HG02678 (cell line): Measurements from ENCODE around the gene HERPUD1.
A peak's percentile ranks its signal among the peaks of the same experiment; 100 is the strongest.
"Not testable (repeated sequence)": the region's sequence is repeated elsewhere in the genome, so short reads cannot be mapped to it uniquely, and the experiment has no call there.

Experiments used
- ATAC-seq: cut with Tn5 transposase; IDR thresholded peaks from one replicate; pipeline ENCODE4 v1.9.1; 2021; ENCODE audit warnings: mild to moderate bottlenecking, moderate library complexity; ENCODE audit not compliant: unreplicated experiment

The HERPUD1 gene

GRCh38 chr16:56977823-56978430 is 46.0 kb downstream of the HERPUD1 start:
- no peak for ATAC-seq

- no peak for ATAC-seq
Observed at GRCh38 chr16:56980201-56980535, 48.2 kb downstream of the HERPUD1 start.

DNA sequence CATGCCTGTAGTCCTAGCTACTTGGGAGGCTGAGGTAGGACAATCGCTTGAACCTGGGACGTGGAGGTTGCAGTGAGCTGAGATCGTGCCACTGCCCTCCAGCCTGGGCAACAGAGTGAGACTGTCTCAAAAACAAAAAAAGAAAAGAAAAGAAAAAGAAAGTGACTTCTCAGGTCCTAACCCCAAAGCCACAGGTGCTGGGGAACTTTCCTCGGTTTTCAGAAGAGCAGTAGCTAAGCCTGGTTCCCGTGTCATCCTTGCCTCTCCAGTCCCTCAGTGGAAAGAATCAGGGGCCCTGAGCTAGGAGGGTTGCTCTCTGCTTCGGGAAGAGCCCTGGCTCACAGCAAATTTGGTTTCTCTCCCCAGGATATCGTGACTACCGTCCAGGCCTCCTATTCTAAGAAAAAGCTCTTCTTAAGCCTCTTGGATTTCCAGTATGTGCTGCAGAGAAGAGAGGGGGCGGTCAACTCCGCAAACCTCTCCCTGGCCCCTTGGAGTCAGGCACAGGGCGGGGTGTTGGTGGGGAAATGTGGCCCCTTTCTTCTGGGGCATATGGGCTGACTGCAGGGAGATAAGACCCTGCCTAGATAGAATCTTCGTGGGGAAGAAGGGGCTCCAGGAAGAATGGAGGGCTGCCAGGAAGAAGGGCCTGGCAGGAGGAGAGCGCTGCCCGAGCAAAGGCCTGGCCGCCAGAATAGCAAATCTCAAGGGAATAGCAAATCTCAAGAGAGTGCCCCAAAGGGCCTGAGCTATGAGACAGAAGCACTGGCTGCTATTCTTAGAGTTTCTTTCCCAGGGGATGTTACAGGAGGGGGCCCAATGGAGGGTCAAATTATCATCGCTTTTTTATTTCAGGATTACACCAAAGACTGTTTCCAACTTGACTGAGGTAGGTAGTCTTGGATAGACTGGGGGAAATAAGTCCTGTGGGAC is 49.1 kb downstream of the HERPUD1 start:
- ATAC-seq, result peak; percentile 45

GRCh38 chr16:56981729-56982271 is 49.9 kb downstream of the HERPUD1 start:
- ATAC-seq, result no peak

DNA sequence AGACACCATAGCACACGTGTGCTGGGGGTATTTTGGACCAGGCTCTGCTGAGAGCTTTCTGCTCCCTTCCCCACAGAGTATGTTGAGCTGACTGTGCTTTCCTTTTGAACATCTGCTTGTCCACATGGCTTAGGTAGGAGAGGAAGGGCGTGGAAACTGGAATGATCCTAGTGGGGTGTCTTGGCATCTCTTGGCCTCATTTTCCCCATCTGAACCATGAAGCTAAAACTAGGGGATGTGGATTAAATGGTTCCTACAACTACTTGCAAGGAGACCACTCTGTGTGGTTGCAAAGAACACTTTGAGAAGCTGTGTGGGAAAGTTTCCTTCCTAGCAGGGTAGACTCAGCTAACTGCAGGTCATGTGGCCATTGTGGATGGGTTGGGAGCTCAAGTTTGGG is 50.8 kb downstream of the HERPUD1 start:
- ATAC-seq, result no peak

DNA sequence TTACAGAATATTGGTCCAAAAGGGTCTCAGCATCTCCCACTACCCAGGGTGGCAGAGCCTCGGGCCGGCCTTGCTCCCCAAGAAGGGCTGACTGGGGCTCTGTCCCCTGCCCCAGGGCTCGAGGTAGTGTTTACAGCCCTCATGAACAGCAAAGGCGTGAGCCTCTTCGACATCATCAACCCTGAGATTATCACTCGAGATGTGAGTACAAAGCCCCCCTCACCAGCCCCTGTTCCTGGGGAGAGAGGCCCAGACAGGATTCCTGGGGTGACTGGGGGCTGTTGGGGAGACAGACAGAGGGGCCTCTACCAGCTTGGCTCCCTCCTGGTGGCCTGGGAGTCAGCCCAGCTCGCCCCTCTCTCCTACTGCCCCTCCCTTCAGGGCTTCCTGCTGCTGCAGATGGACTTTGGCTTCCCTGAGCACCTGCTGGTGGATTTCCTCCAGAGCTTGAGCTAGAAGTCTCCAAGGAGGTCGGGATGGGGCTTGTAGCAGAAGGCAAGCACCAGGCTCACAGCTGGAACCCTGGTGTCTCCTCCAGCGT is 51.3 kb downstream of the HERPUD1 start:
- ATAC-seq, result no peak

DNA sequence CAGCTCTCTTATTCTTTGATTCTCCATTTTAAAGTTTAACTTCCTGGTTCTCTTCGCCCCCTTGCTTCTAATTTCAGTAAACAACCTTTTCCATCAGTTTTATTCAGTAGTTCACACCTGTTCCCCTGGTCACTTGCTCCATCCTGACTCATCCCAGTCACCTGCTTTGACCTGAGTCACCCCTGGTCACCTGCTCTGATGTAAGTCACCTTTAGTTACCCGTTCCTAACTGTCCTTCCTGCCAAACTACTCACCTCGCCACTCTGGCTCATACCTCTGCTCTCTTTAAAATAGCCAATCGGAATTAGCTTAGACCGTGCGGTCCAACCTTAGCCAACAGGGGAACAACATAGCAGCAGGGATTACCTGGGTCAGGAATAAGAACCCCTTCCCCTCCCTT is 52.7 kb downstream of the HERPUD1 start:
- no peak for ATAC-seq

DNA sequence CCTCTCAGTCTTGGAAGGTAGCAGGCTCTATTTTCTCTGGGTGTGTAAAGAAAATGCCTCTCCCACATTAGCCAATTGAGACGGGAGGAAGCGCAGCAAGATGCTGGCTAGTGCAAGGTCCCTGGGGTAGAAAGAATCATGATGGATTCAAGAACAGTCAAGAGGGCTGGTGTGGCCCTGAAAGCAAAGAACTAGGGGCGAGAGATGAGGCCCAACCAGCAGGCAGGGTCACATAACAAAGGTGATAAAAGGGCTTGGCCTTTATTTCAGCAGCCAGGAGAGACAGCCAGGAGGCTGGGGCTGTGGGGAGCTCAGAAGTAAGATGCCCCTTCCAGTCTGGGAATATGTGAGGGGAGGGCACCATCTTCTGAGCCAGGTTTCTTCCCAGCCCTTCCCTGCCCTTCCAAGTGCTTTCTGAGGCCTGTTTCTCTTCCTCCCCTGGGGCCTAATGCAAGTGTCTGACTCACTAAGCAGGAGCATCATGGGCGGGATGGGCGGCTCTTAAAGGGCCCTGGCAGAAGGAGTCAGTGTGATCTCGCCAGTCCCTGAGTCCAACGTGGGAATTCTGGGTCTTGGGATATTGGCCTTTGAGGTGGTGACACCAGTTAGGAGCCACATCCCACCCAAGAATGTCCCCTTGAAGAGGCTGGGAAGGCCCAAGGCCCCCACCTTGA is 53.5 kb downstream of the HERPUD1 start:
- ATAC-seq, result no peak

DNA sequence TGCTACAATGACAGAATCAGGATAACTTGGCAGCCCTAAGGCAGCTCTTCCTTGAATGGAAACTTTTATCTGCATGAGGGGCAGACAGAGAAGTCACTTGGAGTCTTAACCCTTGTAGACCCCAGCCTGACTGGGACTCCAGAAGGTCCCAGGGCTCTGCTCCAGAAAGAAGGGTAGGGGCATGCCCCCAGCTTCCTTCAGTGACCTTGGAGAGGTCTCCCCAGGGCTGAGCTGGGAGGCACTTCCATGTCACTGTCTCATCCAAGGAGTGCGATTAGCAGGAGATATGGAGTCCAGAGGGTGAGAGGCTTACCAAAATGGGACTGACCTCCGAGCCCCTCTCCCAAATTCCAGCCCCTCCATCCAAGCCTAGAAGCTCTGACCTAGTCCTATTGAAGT is 54.0 kb downstream of the HERPUD1 start:
- ATAC-seq, result no peak

DNA sequence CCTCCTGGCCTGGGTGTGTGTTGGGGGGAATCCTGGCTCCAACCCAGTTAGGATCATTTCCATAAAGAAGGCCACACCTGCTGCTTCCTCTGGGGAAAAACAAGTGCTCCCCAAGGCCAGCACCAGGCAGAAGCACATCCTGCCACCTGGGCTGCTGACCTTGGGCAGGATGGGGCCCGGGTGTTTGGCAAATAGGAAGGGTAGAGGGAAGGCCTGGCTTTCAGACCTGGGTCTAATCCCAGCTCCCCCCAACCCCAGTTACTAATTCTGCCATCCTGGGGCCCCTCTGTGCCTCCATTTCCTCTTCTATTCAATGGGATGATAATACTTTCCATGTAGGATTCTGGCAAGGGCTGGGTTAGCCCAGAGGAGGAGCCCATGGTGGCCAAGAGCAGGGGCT is 54.4 kb downstream of the HERPUD1 start:
- no peak for ATAC-seq

DNA sequence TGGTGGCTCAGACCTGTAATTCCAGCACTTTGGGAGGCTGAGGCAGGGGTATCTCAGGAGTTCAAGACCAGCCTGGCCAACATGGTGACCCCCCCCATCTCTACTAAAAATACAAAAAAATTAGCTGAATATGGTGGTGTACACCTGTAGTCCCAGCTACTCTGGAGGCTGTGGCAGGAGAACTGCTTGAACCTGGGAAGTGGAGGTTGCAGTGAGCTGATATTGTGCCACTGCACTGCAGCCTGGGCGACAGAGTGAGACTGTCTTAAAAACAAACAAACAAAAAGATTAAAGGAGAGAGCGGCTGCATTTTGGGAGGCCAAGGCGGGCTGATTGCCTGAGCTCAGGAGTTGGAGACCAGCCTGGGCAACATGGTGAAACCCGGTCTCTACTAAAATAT is 55.0 kb downstream of the HERPUD1 start:
- ATAC-seq, result not testable (repeated sequence)

GRCh38 chr16:56987692-56988091 is 55.8 kb downstream of the HERPUD1 start:
- ATAC-seq, result no peak

- no peak for ATAC-seq
Observed at GRCh38 chr16:56988161-56988947, 56.4 kb downstream of the HERPUD1 start.

DNA sequence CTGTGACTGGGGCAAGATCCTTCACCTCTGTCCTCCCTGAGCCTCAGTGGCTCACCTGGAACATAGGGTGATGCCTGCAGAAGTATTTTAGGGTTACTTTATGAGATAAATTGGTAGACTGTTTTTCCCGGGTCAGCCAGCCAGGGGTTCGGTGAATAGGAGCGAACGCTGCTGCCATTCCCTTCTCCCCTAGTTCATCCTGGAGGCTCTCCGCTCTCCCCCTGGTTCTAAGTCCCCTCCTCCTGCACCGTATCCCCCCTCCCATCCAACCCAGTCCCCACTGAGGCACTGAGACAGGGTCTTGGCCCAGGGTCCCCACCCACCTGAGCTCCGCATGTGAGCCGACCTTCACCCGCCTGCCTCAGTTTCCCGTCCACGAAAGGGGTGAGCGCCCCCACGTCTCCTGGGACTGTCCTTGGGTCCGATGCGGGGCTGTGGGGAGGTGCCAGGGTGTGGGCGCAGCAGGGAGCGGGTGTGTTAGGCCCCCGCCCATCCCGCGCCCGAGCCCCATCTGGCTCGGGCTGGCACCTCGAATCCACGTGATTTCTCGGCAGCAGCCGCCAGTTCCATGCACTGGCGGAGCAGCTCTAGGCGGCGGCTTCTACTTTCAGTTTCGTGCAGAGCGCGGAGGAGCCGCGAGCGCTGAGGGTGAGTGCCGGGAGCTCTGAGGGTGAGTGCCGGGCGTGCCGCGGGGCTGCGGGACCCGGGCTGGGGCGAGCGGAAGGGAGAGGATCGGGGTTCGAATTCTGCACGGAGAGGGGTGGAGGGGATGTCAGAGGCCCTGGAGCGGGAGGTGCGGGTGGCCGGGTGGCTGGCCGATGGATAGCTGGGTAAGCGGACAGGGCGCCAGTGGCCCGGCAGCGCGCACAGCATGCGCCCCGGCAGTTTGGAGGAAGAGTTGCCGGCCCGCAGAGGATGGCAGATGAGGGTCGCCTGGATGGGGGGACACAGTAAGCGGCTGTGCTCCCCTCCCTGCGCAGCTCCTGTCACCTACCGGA is 57.3 kb downstream of the HERPUD1 start, which contains the start of gene NLRC5:
Gene NLRC5, plus strand, starts transcription at position 610 of the 998 bp plus-strand sequence. CDS start 31,156 bp downstream, outside the sequence.
- ATAC-seq, result peak; percentile 76

DNA sequence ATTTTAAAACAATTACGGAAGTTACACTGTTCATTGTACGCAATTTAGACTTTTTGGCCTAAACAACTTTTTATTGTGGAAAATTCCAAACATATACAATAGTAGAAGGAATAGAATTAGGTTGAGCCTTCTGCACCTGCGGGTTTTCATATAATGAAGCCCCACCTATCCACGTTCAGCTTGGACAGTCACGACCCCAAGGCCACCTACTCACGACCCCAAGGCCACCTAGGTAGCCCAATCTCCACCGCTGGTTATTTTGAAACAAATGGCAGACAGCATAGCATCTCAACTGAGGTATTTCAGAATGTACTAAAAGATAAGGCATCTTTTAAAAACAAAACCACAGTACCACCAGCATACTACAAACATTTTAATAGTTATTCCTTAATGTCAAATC is 58.0 kb downstream of the HERPUD1 start:
- no peak for ATAC-seq

DNA sequence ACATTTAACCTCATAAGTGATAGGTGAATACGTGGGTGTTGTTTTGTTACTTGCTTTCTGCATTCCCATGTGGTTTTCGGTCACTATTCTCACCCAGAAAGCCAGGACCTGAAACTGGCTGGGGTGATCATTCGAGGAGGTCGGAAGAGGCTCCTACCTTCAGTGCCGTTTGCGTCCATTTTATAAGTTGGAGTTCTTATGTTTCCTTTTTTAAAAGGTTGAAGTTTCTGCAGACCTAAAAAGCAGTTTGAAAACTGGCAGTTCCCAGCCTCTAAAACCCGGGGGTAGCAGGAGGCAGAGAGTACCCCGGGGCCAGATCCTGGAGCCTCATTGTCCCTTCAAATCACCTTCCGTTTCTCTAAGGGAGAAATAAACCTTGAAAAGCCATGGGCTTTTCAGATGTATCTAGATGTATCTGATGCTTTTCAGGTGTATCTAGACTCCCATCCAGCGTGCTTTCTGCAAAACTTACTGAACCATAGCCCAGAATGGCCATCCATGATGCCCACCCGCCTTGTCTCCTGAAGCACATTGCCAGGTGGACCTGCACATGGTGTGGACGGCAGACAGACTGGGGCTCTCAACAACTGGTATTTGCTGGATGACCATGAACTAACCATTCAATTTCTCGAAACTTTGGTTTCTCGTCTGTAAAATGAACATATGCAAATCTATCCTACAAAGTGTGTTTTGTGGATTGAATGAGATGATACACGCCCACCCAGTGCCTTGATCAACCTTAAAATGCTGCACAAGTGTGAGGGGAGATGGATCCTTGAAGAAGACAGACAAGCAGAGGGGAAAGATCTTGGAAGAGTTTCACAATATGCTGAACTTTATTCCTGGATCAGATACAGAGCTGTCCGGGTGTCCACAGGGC is 58.7 kb downstream of the HERPUD1 start:
- ATAC-seq, result no peak

DNA sequence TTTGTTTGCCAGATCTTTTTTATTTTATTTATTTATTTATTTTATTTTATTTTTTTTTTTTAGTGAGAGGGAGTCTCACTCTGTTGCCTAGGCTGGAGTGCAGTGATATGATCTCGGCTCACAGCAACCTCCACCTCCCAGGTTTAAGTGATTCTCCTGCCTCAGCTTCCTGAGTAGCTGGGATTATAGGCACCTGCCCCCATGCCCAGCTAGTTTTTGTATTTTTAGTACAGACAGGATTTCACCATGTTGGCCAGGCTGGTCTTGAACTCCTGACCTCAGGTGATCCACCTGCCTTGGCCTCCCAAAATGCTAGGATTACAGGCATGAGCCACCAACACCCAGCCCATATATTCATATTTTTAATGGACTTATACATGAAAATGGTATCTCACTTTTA is 60.5 kb downstream of the HERPUD1 start:
- ATAC-seq, result not testable (repeated sequence)

GRCh38 chr16:56993204-56993603 is 61.3 kb downstream of the HERPUD1 start:
- ATAC-seq, result no peak
